NCI-H748 treated with DMSO at 0.1 percent for 48 hours (cell line): ENCODE data around the gene WDR49.
"Not testable (repeated sequence)": the region's sequence is repeated elsewhere in the genome, so short reads cannot be mapped to it uniquely, and the experiment has no call there.

Source experiments
- DNase-seq: peaks from one replicate; lab custom pipeline; 2025; lab: John Stamatoyannopoulos, UW

The WDR49 gene

DNA sequence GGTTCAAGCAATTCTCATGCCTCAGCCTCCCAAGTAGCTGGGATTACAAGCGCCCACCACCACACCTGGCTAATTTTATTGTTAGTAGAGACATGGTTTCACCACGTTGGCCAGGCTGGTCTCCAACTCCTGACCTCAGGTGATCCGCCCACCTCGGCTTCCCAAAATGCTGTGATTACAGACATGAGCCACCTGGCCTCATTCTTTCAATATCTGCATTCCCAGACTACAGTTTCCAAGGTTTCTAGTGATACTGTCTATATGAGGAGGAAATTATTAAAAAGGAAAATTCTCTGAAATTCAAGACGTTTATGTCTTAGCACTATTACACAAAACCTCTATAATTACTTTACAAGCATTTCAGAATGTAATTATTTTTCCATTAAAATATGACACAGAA lies 39.5 kb downstream of the WDR49 start:
- not testable (repeated sequence) for DNase-seq

DNA sequence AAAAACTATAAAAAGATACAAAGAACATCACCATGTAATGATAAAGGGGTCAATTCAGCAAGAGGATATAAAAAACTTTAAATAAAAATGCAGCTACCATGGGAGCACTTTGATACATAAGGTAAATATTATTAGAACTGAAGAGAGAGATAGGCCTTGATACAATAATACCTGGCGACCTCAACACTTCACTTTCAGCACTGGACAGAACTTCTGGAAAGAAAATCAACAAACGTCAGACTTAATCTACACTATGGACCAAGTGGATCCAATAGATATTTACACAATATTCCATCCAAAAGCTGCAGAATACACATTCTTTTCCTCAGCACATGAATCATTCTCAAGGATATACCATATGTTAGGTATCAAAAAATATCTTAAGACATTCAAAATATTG lies 42.0 kb downstream of the WDR49 start:
- no peak for DNase-seq

DNA sequence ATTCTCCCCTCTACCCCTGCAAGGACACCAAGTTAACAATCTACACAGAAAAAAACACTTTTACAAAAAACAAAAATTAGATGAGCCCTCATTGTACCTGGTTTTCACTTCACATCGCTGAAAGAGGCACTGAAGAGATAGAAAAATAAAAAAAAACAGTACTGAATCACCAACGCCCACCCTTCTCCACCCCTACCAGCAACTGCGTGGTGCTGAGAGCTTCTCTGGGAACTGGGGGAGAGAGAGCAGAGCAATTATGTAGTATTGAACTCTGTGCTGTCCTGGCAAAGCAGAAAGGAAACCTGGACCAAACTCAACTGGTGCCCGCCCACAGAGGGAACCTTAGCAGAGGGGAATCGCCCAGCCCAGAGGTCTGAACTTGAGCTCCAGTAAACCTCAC lies 44.6 kb downstream of the WDR49 start:
- no peak for DNase-seq

DNA sequence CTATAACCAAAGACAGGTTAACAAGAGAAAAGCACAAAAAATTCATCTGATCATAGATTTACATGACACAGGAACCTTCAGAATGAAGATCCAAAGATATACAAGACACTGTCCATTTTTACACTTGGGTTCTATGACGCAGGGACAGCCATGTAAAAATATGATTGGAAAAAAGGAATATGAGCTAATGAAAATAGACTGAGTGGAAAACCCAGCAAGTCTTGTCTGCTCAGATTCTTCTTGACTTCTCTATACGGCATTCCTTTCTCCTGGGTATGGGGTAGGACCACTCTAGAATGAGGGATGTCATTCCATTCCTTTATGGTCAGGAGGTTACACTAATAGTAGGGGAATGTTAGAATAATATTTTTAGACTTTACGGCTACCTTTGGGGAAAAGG lies 46.9 kb downstream of the WDR49 start:
- no peak for DNase-seq

DNA sequence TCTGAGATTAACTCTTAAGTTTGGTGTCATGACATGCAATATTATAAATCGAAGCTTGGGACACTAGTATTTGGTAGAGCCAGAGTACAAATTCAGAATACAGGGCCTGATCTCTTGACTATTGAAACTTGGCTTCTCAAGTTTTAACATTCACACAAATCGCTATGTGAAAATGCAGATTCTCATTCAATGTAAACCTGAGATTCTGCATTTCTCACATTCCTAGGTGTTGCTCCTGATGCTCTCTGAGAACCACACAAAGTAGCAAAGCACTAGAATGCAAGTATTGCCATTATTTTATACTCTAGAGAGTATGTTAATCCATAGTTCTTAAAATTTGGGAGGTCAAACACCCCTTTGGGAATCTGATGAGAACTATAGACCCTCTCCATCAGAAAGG lies 47.9 kb downstream of the WDR49 start:
- DNase-seq: no peak

GRCh38 chr3:167602041-167602440 lies 51.7 kb downstream of the WDR49 start:
- no peak for DNase-seq

DNA sequence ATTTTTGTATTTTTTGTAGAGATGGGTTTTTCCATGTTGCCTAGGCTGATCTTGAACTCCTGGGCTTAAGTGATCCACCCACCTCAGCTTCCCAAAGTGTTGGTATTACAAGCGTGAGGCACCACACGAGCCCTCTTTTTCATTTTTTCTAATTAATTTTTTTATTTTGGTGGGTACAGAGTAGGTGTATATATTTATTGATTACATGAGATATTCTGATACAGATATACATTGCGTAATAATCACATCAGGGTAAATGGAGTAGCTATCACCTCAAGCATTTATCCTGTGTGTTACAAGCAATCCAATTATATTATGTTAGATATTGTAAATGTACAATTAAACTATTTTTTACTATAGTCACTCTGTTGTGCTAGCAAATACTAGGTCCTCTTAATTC lies 66.1 kb downstream of the WDR49 start:
- no peak for DNase-seq

- no peak for DNase-seq
Measured at GRCh38 chr3:167575000-167575600, 78.6 kb downstream of the WDR49 start.

DNA sequence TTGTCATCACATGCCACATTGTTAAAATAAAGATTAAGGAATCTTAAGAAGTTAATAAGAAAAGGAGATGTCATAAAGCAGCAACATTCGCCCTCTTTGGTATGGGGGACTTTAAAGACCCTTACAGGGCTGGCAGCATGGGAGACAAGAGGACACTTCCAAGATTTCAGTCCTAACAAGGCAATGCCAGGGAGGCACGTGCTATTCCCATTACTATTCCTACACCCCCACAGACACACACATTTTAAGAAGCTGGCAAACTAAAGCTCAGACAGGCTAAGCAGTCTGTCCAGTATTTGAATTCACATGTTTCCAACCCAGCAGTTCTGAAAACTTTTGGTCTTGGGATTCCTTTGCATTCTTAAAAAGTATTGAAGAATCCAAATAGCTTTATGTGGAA lies 80.8 kb downstream of the WDR49 start:
- DNase-seq: no peak

DNA sequence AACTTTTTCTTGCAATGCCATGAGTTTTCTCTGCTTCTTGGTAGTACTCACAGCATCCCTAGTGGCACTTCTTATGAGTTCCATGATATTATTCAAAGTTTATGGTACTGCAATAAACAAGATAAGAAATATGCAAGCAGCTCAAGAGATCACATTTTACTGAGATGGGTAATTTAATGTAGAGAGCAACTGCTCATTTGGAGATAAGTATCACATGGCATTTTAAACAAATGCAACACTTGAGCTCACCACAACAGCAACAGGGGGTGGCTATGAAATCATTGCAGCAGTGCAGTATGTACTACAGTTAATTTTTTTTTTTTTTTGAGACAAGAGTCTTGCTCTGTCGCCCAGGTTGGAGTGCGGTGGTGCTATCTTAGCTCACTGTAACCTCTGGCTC lies 85.1 kb downstream of the WDR49 start:
- no peak for DNase-seq

DNA sequence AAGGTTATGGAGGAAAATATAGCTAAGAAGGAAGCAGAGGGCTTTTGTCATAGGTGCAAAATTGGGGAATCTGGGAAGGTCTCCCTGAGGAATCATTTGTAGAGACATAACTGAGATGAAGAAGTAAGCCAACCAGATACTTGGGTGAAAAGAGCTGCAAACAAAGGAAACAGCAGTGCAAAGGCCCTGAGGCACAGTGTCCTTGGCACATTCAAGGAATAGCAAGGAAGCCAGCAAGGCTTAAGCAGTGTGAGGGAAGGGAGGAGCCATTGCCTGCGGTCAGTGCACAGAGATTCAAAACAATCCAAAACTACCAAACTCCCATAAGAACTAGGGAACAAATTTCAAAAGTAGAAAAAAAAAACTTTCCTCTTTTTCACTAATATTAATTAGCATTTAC lies 88.3 kb downstream of the WDR49 start:
- DNase-seq: no peak

DNA sequence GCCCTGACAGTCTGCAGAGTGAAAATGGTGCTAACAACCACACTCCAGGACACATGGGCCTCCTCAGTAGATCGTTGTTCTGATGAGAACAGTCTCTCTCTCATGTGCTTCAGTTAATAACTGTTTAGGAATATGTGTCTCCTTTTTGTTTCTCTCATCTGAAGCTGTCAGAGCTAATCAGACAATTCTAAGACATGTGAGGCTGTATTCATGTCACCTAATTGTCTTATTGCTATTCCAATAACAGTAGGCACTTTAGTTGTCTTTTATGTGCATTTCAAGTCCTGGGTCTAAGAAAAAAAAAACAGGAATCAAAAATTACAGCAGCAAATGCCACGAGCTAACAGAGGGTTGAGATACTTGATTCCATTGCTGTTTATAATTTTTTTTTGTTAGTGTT lies 89.1 kb downstream of the WDR49 start:
- no peak for DNase-seq

DNA sequence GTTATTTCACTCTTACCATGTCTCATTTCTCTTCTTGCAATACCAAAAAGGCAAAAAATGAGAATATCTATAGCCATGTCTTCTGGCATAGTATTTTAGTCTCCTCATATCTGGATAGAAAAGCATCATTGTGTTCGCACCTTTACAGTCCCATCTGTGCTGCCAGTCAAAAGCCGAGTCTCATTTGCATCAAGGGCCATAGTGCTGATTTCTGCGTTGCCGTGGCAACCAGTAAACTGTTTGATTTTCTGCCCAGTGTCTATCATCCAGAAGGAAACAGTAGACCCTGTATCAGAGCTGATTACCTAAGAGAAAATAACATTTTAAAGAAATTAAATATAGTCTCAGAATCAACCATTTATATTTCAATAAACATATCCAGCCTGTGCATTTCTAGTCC lies 93.8 kb downstream of the WDR49 start:
- peak; percentile 1 for DNase-seq

GRCh38 chr3:167554898-167555297 lies 98.8 kb downstream of the WDR49 start:
- no peak for DNase-seq

DNA sequence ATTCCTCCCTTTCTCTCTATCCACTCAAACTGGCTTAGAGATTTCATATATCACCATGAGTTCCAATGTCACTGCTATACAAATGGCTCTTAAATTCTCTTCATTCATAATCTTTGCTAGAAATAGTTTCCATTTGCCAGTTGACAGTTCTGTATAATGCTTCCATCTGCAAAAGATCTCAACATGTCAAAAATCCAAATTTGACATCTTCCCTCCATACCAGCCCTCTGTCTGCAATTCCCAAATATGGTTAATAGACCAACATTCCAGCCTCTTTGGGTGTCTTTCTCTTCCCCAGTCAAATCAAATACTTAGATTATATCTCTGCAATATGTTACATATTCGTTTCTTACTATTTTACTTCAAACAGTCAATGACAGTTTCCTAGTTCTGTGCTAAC lies 115.7 kb downstream of the WDR49 start:
- DNase-seq: no peak

GRCh38 chr3:167521006-167521355 lies 132.8 kb downstream of the WDR49 start:
- DNase-seq: no peak

- no peak for DNase-seq
Measured at GRCh38 chr3:167520266-167521005, 133.3 kb downstream of the WDR49 start.

DNA sequence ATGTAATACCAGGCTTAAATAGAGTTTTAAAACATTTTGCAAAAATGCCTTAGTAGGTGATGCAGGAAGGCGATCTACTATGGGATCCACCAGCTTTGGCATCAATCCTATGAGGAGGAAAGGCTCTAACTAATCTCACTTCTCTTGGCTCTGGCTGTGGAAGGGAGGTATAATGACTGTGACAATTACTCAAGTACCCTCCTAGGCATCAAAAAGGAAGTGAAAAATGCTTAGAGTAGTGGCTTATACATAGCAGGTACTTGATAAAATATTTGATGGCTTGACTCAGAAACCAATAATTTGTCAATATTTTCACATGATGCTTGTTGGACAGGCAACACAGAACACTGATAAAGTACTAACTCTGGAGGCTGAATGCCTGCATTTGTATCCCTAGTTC lies 145.8 kb downstream of the WDR49 start:
- DNase-seq: no peak

DNA sequence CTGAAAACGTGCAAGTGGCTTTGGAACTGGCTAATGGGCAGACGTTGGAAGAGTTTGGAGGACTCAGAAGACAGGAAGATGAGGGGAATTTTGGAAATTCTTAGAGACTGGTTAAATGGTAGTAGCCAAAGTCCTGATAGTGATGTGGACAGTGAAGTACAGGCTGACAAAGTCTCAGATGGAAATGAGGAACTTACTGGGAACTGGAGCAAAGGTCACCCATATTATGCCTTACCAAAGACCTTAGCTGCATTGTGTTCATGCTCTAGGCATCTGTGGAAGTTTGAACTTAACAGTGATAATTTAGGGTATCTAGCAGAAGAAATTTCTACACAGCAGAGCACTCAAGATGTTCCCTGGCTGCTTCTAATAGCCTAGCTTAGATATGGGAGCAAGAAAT lies 151.3 kb downstream of the WDR49 start:
- DNase-seq: no peak

DNA sequence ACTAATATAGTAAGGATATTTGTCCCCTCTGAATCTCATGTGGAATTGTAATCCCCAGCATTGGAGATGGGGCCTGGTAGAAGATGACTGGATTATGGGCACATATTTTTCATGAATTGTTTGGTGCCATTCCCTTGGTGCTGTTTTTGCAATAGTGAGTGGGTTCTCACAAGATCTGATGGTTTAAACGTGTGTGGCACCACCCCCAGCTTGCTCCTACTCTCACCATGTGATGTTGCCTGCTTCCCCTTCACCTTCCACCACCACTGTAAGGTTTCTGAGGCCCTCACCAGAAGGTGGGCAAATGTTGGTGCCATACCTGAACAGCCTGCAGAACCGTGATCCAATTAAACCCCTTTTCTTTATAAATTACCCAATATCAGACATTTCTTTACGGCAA lies 151.8 kb downstream of the WDR49 start:
- DNase-seq: no peak

DNA sequence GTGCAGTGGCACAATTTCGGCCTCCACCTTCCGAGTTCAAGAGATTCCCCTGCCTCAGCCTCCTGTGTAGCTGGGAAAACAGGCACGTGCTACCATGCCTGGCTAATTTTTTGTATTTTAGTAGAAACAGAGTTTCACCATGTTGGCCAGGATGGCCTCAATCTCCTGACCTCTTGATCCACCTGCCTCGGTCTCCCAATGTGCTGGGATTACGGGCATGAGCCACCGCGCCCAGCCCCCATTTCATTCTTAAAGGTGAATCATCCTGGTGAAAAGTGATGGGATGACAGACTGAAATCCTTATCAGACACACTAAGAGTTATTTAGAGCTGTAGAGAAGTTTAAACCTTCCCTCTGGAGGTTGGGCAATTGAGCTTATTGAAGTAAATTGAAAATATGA lies 155.8 kb downstream of the WDR49 start:
- no peak for DNase-seq

GRCh38 chr3:167493244-167493643 lies 160.5 kb downstream of the WDR49 start:
- no peak for DNase-seq

DNA sequence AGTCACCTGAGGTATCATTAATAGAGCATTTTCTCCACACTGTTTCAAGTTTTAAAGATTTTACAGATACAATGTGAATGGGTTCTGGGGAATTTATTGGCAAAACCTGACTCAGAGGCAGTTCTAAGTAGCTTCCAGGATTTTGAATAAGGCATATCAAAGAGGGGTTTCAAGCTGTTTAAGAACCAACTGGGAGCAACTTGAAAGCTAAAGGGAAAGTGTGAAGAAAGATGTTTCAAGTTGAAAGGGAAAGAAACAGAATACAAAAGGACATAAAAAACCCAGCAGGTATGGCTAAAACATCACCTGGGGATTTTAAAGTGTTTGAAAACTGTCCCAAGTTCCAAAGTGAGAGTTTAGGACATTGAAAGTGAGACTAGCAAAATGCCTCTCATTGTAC lies 162.1 kb downstream of the WDR49 start:
- DNase-seq: no peak

DNA sequence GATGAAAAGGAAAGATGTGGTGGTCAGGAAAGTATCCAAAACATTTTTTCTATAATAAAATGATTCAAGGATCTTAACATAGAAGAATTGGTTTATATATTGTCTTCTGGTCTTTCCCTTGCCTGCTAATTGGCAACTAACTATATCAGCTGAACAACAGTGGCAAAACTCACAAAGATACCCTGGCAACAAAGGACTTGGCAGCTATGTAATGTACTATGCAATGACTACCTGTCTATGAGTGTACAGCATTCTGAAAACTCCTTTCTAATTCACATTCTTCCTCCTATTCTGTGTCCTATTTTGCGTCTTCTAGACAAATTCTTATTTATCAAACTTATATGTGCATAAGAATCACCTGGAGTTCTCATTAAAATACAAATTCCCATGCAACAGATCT lies 164.2 kb downstream of the WDR49 start:
- DNase-seq: no peak
